Fibroblast of the aortic adventitia (primary cell): Measurements from ENCODE around the gene TOR4A. TPM values are rescaled to one million over a fixed set of nuclear protein-coding genes. Genes with fewer than 3 reads are reported as not detected.

Experiments
- DNase-seq: peaks from one replicate; pipeline ENCODE4 v3.0.0-alpha.2; 2010; ENCODE audit warnings: low read depth
- H3K4me3 ChIP-seq: 2 replicates; pipeline ENCODE4 v1.5.1; 2011; ENCODE audit warnings: low read depth, mild to moderate bottlenecking, control low read depth, low read length, moderate library complexity
- CTCF ChIP-seq: IDR thresholded peaks from 2 replicates; pipeline ENCODE4 v1.5.1; 2011; ENCODE audit warnings: mild to moderate bottlenecking, low read length, control low read depth, inconsistent platforms; ENCODE audit not compliant: insufficient read depth
- total RNA-seq: library from RNA; depleted of rRNA; stranded (reverse); fragments of >200 nt; gene quantifications from 2 replicates; pipeline ENCODE4 v1.2.3, GENCODE V29; 2012; ENCODE audit warnings: low replicate concordance

TOR4A gene
- total RNA-seq, 1 donor = 31.3 TPM

GRCh38 chr9:137295238-137295811 is 17.8 kb downstream of the TOR4A start:
- no peak for DNase-seq
- H3K4me3 ChIP-seq = peak overlapping the region; percentile 28
- TF ChIP-seq CTCF = peak; percentile 49

GRCh38 chr9:137295849-137296669 is 18.5 kb downstream of the TOR4A start:
- DNase-seq = no peak
- H3K4me3 ChIP-seq = no peak overlapping the region
- no peak for TF ChIP-seq CTCF

- no peak for TF ChIP-seq CTCF
- DNase-seq = peak; percentile 46
- H3K4me3 ChIP-seq = no peak overlapping the region
These were observed 19.4 kb downstream of the TOR4A start for GRCh38 chr9:137296670-137297664.

- no peak overlapping the region for H3K4me3 ChIP-seq
- no peak for DNase-seq
- no peak for TF ChIP-seq CTCF
These were observed 20.4 kb downstream of the TOR4A start for GRCh38 chr9:137297966-137298365.

- no peak for TF ChIP-seq CTCF
- H3K4me3 ChIP-seq = no peak overlapping the region
- peak; percentile 54 for DNase-seq
These were observed 21.1 kb downstream of the TOR4A start for GRCh38 chr9:137298401-137299202.

GRCh38 chr9:137299203-137299565 is 21.7 kb downstream of the TOR4A start:
- DNase-seq = no peak
- no peak for TF ChIP-seq CTCF
- H3K4me3 ChIP-seq = no peak overlapping the region
